MM.1S (cell line): Measurements from ENCODE around the gene ABCB4.

Experiments
- CTCF ChIP-seq: fragments of 300-600 bp; sonication (generic); IDR thresholded peaks from 2 replicates; pipeline ENCODE4 v1.5.1; 2016; ENCODE audit warnings: antibody characterized with exemption, low read length, mixed read lengths
- EZH2 ChIP-seq: fragments of 300-600 bp; sonication (generic); optimal IDR thresholded peaks from 2 replicates; pipeline ENCODE3; 2017; ENCODE audit warnings: low read depth, mild to moderate bottlenecking, antibody characterized with exemption, low read length, mixed read lengths
- EZH2phosphoT487 ChIP-seq: fragments of 300-600 bp; sonication (generic); IDR thresholded peaks from 2 replicates; pipeline ENCODE4 v1.6.1; 2018; ENCODE audit warnings: antibody characterized with exemption, low read length

- no peak for TF ChIP-seq CTCF
- TF ChIP-seq EZH2: no peak
- no peak for TF ChIP-seq EZH2phosphoT487
These were observed 4.5 kb upstream of the ABCB4 start for GRCh38 chr7:87479951-87480350.
